Stimulated activated CD4-positive, alpha-beta T cell treated with anti-CD3 and anti-CD28 coated beads, Interleukin-15, amount 100 ng/mL, for 24 hours (primary cell): ENCODE results near the gene CAPN2.
"Not testable (repeated sequence)": the region's sequence is repeated elsewhere in the genome, so short reads cannot be mapped to it uniquely, and the experiment has no call there.

Source experiments
- DNase-seq: peaks from one replicate; pipeline ENCODE4 v3.0.0-alpha.2; 2020

Gene CAPN2

DNA sequence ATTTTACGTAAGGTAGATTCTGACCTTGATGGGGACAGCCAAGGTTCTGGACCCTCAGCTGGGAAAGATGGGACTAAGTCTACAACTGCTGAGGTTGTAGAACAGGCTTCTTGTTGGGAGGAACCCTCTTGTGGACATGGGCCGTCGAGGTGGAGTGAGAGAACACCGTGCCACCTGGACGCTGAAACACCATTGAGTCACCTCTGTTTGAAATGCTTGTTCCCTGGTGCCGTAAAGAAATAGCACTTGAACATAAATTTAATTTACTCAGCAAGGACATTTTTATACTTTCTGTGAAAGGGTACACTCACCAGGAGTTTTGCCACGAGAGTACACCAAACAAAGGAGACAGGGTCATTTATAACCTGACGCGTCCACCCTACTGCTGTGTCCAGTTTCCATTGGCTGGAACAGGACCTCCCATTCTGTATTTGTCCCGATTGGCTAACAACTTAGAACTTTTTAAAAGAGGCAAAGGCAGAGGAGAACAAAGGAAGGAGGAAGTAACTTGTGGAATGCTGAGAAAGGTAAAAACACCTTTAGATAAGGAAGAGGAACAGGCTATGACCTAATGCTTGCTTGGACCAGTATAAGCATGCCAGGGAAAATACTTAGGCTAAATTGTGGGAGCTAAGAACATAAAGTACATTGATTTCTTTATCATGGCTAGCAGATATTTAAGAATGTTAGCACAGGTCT is 27.8 kb downstream of the CAPN2 start:
- not testable (repeated sequence) for DNase-seq

DNA sequence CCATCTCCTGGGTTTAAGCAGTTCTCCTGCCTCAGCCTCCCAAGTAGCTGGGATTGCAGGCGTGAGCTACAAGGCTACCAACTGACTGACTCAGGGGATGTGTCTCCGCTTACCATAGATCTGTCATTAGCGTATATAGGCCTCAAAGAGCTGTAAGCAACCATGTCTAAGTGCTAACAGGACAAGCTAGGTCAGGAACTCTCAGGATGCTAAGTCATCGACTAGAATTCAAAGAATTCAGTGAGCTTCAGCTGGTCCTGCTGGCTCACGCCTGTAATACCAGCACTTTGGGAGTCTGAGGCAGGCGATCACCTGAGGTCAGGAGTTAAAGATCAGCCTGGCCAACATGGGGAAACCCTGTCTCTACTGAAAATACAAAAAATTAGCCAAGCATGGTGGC is 29.5 kb downstream of the CAPN2 start:
- no peak for DNase-seq

DNA sequence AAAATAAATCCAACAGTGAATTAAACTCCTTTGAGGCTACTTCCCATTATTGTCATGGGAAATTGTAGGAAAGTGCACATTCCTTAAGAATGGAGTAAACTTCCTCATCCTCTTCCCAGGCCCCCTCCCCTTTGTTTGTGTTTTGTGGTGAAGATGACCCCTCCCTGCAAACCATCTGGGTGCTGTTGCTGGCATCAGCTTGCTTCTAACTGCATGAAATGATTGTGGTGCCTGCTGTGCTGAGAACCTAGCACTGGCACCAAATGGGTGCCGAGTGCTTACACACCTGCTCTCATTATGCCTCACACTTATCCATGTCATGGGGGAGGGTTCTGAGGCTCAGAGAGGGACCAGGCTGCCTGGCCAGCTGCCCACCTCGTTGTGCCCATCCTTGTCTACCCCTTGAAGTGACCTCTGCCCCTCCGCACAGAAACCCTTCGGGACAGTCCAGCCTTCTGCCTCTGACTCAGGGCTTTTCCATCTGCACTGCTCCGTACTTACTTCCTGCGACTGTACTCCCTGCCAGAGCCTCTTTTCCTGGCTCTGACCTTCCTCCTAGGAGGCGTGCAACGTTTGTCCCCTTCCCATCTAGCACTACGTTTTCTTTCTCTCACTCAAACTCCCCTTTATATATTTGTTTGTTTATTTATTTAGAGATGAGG is 30.6 kb downstream of the CAPN2 start:
- DNase-seq: no peak

DNA sequence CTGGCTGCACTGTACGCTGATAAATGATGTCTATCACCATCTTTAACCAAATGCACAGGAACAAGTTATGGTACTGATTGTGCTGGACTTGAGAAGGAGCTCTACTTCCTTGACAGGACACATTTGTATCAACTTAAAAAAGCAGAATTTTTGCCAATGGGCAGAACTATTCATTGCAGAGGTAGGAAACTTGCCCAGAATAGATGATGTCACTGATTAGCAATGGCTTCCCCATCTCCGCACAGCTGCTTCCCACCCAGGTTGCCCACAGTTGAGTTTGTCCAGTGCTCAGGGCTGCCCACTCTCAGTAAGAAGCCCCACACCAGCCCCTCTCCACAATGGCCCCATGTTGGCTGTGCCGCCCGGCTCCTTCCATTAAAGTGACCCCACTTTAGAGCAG is 33.4 kb downstream of the CAPN2 start:
- DNase-seq: no peak

DNA sequence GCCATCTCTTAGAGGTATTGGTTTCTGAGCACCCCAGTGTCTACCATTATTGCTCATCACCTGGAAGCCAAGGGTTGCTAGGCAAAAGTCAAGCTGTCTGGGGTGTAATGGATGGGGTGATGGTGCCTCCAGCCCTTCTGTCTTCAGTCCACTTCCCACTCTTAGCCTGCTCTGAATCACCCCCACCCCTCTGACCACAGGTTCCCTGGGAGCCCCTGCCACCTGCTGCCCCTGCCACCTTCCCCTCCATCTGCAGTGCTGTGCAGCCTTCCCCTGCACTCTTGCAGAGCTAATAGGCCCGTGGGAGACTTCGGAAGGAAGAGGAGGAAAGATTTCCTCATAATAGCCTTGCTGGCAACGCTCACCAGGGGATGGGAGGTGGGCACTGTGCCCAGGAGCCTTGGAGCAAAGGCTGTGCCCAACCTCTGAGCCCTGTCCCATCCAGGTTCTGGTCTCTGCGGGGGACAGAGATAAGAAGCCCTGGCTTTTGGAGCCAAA is 35.5 kb downstream of the CAPN2 start:
- DNase-seq: no peak

DNA sequence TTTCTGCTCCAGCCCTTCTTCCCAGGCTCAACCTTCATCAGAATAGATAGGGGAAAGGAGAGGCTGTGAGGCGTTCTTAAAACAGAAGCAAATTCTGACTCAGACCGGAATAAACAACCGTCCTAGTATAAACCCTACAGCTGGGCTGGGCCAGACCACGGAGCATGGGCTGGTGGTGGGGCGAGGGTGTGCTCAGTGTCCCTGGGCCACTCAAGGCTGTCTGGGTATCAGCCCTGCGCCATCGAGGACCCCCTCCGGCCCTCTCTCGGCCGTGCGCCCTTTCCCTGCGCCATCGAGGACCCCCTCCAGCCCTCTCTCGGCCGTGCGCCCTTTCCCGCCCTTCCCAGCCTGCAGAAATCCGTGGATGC is 36.0 kb downstream of the CAPN2 start:
- DNase-seq: no peak

DNA sequence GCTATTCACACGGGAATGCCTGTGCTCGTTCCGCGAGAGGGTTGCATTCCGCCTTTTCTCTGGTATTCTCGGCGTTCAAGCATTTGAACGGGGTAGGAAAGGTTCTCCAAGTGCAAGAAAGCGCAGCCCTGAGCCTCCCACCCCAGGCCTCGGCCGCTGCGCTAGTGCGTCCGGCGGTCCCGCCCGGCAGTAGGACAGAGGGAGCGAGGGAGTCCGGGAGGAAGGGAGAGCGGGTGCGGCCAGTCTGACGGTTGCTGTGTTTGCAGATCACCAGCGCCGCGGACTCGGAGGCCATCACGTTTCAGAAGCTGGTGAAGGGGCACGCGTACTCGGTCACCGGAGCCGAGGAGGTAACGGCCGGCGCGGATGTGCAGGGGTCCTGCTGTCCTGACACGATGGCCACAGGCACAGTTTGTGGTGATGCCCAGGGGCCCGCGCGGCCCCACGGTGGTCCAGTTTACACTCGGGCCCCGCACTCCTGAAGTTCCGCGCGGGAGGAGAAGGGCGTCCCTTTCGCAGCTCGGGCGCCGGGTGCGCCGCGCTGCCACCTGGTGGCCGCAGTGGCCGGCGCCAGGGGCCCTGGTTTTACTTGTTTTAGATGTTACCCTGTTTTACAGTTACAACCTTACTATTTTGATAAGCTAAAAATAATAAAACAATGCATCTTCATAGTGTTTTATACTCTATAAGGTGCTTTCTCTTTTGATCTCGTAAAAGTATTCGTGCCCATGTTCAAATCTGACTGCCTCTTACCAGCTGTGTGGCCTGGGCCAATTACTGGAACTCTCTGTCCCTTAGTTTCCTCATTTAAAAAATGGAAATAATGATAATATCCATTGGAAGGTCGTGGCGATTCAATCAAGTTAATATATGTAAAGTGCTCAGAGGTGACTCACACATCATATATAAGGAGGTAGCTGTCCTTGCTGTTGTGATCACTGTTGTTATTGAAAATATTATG is 36.7 kb downstream of the CAPN2 start:
- DNase-seq: peak; percentile 72

DNA sequence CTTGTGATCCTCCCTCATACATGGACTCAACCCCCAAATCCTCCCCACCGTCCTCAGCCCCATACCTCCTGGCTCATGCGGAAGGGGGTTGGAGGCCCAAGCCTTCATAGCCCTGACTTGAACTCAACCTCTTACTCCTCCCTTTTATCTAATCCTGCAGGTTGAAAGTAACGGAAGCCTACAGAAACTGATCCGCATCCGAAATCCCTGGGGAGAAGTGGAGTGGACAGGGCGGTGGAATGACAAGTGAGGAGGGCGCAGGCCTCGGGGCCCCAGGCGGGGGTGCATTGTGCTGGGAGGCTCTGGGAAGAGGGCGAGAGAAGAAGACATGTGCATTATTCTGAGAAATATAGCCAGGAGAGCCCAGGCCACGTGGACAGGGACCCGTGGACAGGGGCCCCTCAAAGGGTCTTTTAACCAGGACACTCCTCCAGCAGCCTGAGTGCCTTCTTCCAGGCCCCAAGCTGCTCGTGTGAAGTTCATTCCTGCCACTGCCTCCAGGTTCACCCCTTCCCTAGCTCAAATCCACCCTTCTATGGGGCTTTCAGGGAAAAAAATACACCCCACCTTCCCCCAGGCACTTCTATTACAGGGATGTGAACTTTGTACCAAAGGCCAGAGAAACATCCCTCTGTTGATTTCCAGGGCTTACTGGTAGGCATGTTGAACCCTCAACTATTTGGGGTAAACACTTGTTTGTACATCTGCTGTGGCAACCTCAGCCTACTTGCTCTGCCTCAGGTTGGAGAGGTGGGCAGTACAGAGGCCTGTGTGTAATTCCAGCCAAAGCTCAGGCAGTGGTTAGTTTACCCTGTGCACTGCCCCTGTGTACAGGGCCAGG is 38.6 kb downstream of the CAPN2 start:
- no peak for DNase-seq

DNA sequence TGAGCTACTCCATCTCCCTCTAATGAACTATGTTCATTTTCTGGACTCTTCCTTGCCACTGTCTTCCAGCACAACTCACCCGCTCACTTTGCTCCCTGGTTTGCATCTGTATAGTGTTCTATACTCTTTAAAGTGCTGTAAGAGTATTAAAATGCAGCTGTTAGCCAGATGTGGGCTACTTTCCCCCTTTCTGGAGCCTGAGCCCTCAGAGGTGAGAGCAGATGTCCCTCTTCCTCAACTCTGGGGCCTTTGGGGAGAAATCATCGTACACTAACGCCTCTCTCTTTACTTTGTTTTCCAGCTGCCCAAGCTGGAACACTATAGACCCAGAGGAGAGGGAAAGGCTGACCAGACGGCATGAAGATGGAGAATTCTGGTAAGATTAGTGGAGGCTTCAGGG is 39.4 kb downstream of the CAPN2 start:
- no peak for DNase-seq

GRCh38 chr1:223752721-223753515 is 40.6 kb downstream of the CAPN2 start:
- DNase-seq: no peak

DNA sequence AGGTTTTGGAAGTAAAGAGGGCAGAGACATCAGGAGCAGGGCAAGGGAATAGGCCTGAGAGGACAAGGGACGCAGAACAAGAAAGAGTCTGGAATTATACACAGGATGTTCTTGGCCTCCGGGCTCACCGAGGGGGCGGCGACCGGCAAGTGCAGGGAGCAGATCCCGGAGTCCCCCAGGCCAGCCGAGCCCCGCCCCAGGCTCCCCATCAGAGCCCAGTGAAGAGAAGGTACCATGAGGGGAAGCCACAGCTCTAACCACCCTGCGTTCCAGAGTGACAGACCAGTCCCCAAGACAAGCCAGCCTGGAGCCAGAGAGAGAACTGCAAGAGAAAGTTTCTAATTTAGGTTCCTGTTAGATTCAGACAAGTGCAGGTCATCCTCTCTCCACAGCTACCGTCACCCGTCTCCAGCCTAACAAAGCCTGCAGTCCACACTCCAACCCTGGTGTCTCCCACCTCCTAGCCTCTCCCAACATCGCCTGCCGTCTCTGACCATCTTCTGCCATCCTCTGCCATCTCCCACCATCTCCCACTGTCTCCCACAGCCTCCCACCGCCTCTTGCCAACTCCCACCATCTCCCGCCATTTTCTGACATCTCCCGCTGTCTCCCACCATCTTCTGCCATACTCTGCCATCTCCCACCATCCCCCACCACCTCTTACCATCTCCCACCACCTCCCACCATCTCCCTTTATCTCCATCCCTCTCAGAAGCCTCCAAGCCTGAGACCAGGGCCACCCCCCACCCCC is 42.5 kb downstream of the CAPN2 start:
- DNase-seq: no peak

DNA sequence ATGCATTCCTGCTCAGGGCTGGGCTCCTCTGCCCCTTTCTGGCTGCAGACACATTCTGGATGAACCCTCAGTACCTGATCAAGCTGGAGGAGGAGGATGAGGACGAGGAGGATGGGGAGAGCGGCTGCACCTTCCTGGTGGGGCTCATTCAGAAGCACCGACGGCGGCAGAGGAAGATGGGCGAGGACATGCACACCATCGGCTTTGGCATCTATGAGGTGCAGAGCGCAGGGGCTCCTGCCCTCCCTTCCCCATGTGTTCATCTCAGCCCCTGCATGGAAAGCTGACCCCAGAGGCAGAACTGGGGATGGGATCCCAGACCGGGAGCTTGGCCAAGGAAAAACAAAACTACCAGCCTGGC is 43.1 kb downstream of the CAPN2 start:
- no peak for DNase-seq

- no peak for DNase-seq
Observed at GRCh38 chr1:223755992-223756775, 43.8 kb downstream of the CAPN2 start.

DNA sequence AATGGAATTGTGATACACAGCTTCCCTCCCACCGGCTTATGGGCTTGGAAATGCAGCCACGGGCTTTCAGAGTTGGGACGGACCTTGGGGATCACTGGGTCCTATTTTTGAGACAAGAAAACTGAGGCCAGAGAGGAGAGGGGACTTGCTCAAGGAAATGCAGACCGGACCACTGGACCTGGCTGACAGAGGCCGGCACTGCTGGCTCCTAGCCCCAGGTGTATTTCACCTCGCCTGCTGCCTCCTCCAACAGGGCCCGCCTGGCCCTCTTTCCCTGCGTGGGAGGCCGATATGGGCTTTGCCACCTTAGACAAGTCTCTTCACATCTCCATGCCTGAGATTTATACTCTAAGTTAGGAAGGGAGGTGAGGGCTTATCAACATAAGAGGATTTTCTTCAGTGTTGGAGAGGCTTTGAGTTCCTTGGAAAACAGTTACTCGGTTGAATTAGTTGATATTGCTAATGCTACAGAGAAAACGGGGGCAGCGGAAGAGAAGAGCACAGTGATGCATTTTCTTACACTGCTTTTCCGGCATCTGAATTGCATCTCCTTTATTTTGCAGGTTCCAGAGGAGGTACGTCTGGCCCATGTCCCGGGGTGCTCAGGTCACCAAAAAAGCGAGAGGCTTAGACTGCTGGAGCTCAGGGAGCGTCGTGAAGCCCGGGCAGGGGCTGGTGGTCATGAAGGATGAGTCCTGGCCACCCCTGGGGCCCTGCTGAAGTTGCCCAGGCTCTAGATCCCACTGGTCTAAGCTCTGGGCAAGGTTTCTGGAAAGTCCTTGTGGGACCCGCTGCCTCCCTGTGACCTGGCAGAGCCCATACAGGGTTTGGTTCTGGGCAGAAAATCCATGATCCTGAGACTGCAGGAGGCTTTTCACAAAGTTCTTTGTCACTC is 44.7 kb downstream of the CAPN2 start:
- DNase-seq: no peak

DNA sequence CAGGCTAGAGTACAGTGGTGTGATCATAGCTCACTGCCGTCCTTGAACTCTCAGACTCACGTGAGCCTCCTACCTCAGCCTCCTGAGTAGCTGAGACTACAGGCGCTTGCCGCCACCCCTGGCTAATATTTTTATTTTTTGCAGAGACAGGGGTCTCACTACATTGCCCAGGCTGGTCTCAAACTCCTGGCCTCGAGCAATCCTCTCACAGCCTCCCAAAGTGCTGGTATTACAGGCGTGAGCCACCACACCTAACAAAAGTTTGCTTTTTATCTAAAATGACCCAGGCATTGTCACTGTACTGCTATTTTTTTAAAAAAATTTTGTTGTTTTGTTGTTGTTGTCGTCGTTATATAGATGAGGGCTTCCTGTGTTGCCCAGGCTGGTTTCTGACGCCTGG is 46.4 kb downstream of the CAPN2 start:
- DNase-seq: no peak

- DNase-seq: no peak
Observed at GRCh38 chr1:223759273-223759672, 46.9 kb downstream of the CAPN2 start.

DNA sequence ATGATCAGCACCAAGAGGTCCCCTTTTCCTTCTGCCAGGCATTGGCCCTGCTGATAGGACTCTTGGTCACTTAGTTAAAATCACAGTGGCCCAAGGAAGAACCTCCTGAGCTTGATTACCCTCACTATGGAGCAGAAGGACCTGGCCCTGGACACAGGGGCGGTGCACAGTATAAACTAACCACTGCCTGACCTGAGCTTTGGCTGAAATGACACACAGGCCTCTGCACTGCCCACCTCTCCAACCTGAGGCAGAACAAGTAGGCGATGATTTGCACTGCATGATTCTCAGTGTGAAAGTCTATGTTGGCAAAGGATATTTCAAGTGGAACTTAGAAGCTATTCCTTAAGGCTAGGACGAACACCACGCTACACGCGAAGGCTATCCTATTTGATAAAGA is 48.5 kb downstream of the CAPN2 start:
- no peak for DNase-seq

DNA sequence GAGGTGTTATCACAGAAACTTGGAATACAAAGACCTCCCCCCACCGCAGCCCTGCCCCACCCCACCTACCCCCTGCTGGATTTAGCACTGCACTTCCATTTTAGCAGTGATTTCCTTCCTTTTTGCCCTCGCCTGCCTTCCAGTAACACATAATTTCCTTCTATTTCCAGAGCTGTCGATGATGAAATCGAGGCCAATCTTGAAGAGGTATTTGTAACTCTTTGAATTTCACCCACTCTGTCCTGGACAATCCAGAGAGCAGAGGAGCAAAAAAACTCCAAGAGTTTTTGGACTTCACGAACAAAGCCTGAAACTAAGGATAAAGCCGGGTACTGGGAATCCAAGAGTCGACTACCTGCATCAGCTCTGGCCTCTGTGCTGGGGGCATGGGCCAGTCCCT is 49.1 kb downstream of the CAPN2 start:
- no peak for DNase-seq

- no peak for DNase-seq
Observed at GRCh38 chr1:223763251-223763650, 50.9 kb downstream of the CAPN2 start.
